Stimulated activated CD4-positive, alpha-beta T cell treated with anti-CD3 and anti-CD28 coated beads, Interleukin-2, amount 100 ng/mL, for 48 hours (primary cell): ENCODE measurements around the gene PNPLA7.
"Not testable (repeated sequence)": the region's sequence is repeated elsewhere in the genome, so short reads cannot be mapped to it uniquely, and the experiment has no call there.

Source experiments
- DNase-seq, 2 donors: peaks; one replicate each; pipeline ENCODE4 v3.0.0-alpha.2; 2020

PNPLA7 gene

DNA sequence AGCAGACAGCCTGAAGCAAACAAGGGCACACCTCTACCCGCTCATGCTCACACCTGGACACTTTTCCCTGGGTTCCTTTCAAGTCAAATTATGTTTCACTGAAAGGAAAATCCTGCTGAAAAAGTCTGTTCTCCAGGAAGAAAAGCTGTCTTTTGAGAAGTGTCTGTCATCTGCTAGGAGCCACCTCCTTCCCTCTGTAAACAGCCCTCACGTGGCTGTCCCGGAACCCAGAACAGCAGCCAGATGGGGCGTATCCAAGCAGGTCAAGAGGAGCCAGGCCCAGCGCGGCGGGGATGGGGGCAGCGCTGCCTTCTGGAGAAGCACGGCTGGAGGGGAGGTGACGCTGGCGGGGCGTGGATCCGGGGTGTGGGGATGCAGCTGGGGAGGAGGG, at the start of gene PNPLA7:
TSS of gene PNPLA7 (minus strand) at position 172 of the 391 bp plus-strand sequence. CDS start 205 bp downstream, outside the sequence.
- DNase-seq: peak; percentile 14 to 30

DNA sequence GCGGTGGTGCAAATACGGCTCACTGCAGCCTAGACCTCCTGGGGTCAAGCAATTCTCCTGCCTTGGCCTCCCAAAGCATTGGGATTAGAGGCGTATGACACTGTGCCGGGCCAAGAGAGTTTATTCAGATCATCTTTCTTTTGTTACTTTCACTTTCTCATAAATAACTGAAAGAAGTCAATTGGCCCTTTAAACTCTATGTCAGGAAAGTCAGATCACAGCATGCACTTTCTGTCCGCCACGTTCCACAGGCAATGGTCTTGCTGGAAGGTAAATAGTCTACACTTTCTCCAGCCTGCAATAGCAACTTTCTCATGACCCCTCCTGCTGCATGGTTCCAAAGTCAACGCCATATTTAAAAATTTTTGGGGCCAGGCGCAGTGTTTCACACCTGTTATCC, 48.7 kb upstream of the PNPLA7 start:
- no peak for DNase-seq

DNA sequence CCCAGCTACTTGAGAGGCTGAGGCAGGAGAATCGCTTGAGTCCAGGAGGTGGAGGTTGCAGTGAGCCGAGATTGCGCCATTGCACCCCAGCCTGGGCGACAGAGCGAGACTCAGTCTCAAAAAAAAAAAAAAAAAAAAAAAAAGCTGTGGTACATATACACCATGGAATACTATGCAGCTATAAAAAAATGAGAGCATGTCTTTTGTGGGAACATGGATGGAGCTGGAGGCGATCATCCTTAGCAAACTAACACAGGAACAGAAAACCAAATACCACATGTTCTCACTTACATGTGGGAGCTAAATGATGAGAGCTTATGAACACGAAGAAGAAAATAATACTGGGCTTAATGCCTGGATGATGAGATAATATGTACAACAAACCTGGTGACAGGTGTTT, 46.4 kb upstream of the PNPLA7 start:
- not testable (repeated sequence) for DNase-seq

DNA sequence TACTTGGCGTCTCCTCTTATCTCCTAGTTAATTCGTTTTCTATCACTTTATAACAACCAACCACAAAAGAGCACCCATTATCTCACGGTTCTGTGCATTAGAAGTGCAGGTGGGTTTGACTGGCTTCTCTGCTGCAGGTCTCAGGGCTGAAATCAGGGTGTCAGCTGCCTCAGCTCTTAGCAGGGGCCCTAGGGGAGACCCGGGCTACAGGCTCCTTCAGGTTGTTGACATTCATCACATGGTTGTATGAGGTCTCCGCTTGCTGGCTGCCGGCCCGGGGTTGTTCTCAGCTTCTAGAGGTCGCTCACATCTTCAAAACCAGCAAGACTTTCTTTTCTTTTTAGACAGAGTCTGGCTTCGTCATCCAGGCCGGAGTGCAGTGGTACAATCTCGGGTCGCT, 43.0 kb upstream of the PNPLA7 start:
- no peak for DNase-seq

DNA sequence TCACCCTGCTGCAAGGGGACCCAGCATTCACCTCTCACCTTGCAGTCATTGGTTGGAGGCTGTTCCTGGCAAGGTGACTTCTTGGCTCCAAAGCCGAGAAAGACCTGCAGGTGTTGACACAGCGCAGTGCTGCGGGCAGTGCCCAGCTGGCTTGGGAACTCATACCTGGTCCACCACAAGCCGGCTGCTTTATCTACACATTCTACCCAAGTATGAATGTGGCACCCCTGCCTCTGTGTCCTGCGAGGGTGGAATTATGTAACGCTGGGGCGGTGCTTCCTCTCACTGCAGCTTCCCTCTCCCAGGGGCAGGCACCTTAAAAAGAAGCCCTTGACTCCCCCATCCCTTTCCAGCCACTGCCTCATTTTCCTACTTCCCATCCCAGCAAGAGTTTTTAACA, 42.6 kb upstream of the PNPLA7 start:
- DNase-seq: no peak

DNA sequence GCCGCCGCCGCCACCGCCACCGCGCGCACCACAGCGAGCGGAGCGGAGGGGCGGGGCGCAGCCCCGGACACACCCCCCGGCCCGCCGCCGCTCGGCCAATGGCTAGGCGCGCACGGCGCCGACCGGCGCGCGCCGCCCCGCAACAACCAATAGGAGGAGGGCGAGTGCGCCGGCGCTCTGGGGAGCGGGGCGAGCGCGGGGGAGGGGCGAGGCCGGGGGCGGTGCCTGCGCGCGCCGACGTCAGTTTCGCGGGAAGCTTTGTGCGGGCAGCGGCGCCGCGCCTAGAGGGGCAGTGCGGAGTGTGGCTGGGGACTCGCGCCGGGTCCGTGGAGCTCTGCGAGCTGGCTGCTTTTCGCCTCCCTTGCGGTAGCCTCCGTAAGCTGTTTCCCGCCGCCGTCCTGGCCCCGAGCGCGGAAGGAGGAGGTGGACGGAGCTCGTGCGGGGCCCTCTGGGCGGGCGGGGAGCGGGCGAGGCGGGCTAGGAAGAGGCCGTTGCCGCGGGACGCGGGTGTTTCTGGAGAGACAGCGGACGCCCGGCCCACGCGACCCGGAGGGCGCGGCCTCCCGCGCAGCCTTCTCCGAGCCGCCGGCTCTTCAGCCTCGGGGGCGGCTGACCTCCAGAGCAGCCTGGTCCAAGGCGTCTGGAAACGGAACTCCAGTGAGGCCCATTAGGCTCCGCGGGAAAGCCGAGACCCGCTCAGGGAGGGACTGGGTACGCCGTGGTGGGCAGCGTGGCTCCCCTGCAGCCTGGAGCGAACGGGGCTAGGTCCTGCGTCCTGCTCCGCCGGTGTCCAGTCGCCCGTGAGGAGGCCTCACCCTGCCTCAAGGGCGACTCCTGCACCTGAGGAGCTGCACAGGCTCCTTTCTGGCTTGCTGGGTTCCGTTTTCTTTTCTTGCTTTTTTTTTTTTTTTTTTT, 40.5 kb upstream of the PNPLA7 start, which contains the start of gene ZMYND19:
TSS of gene ZMYND19 (minus strand) at position 44 of the 915 bp plus-strand sequence. CDS start 249 bp downstream, outside the sequence.
- peak; percentile 86 to 93 for DNase-seq

DNA sequence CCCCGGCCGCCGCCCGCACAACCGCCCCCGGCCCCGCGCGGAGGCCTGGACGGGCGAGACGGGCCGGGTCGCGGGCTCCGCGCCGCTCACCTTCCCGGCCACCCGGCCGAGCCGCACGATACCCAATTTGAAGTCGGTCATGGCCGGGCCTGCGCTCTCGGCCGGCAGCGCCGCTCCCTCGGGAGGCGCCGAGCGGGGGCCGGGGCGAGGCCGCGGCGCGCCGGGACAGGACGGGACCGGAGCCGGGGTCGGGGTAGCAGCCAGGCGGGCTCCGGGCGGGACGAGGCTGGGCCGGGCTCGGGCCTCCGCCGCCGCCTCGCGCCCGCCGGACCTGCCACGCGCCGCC, 39.9 kb upstream of the PNPLA7 start:
- DNase-seq: no peak

DNA sequence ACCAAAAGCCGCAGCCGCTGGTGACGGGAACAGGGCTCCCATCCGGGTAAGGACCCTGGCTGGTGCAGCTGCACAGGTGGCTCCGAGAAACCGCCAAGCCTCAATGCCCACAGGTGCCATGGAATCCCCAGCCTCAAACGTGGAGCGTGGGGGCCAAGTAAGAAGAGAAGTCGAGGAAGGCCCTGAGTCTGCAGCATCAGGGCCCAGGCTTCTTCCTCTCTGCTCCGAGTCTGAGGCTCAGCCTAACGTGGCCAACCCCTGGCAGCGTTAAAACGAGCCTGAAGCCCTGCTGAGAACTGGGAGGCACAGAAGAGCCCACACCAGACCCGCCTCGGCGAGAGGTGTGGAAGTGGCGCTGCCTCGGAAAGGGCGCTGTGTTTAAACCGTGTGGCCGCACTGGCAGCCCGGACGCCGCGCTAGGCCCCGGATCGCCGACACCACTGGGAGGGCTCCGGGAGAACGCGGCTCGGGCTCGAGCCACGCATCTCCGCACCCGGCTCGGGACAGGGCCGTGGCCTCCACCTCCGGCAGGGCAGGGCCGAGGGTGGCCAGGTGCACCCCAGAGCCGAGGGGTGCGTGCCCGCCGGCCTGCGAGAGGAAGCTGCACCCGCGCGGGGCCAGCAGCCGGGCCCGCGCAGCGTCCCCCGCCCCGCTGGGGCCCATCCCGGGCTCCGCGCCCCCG, 39.4 kb upstream of the PNPLA7 start:
- DNase-seq: no peak

DNA sequence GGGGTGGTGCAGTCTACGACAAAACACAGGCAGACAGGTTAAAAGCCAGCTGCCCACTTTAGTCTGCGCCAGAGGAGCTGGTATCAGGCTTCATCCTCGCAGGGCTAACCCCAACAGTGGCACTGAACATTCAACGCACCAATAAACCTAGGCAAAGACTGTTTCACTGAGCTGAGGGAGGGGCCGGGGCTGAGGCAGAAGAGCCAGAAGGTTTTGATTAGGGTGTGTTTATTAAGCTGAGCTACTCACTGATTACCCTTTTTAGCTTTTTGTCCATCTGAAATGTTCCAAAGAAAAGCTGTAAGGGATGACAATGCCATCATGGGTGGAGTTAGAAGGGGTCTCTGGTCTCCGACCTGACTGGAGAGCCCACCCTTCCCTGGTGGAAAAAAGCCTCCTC, 38.7 kb upstream of the PNPLA7 start:
- no peak for DNase-seq

DNA sequence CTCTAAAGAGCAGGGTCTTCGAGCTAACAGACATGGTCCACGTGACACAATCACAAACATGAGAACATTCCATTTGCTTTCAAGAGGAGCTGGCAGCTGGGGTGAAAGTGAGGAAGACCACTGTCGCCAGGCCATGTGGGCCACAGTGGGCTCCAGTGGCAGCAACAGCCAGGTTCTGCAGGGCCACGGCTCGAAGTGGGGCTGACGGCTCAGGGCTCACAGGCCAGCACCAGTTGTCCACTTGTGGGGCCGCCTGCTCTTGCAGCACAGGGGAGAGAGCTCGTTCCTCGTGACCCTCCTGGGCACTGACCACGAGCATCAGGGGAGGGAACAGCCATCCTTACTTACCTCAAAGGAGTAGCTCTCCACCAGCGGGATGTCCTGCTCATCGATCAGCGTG, 38.1 kb upstream of the PNPLA7 start:
- no peak for DNase-seq

DNA sequence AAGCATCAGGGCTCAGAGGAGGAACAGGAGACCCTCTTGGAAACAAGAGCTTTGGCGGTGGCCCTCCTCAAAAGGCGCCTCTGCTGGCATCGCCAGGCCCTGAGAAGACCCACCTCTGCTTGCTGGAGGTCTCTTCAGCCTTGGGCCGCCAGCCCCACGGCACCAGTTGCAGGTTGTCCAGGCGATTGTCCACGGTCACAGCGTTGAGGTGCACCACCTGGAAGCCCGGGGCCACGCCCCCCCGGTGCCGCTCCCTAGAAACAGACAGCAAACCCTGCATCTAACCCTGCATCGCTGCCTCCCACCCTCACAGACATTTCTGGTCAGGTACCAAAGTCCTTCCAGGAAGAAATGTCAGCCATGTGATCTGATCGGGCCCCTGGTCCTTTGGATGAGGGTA, 36.7 kb upstream of the PNPLA7 start:
- DNase-seq: no peak

DNA sequence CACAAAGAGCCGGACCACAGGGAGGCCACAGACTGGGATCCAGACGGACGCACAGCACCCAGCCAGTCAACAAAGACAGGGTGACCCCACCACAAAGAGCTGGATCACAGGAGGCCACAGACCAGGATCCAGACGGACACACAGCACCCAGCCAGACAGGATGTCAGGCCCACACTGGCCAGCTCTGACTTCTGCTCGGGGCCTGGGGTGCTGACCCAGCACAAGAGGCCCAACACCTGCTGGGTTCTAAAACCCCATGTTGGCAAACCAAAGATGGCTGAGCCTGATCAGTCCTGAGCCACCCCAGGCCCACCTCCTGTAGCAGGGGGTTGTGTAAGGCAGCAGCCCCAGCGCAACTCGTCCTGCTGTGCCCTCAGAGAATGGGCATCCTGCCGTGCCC, 33.8 kb upstream of the PNPLA7 start:
- DNase-seq: no peak

DNA sequence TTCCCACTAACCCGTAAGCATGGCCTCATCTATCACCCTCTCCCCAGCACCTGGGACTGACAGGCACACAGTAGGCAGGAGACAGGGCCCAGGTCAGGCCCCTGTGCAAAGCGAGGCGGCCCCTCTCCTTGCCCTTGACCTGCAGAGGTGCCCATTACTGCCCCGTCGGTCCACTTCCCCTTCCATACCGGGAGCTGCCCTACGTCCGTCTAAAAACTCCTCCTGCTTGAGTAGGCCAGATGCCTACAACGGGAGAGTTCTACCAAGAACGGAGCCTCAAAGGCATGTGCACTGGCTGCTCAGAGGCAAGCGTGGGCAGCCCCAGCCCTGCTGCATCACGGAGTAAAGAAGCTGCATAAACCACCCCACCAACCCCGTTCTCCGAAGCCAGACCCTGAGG, 33.1 kb upstream of the PNPLA7 start:
- no peak for DNase-seq

DNA sequence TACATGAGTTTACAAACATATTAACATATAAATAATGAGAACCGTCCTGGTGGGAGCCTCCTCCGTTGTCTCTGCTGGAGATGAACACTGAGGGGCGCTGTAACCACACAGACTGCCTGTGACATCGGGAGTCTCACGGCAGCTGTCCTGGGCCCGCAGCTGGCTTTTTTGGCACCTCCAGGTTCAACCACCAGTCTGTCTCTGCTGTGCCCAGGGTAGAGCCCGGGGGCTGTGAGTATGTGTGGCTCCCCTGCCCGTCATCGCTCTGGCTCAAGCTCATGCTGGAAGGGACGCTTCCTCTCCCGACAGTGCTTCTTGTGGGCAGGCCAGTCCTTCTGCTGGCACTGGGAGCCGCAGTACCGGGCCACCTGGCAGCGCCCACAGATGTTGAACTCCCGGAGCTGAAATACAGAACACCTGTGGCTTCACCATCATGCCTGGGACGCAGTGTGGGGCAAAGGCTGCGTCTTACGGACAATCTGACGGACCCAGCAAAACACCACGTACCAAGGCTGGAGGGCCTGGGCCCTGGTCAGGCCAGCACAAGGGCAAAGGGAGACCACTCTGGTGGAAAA, 32.2 kb upstream of the PNPLA7 start:
- DNase-seq: no peak

DNA sequence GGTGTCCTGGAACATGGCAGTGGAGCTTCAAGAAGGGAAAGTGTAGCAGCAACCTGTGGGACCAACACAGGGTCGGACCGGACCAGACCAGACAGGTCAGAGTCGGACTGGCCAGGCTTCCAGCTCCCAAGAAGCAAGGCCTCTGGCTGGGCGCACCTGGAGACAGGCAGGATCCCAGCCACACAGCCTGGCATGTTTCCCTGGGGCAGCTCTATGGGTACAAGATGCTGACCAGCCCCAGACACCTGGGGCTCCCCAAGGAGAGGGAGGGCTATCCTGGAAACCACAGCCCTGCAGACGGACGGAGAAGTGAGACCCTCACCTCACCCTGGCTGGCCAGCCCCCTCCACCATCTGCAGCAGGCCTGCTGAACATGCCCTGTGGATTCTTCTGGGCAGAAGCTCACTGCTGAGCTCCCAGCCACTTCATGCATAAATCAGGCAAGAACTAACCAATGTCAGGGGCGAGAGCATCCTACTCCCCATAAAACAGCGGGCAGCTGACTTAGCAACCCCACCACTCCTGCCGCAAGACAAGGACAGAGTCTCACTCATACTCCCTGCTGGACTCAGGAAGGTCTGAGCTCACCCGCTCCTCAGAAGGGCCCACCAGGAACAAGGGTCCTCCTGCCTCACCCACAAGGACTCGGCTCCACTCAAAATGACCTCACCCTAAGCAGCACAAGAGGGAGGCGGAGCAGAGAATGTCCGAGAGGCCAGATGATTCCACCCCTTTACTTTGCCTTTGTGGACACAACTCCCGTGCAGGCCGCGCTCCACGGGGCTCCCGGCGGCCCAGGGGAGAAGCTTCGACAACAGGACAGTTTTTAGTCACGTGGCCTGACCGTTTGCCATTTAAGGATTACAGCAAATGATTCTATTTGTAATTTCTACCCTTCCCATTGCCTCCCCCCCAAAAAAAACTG, 31.4 kb upstream of the PNPLA7 start:
- DNase-seq: no peak

DNA sequence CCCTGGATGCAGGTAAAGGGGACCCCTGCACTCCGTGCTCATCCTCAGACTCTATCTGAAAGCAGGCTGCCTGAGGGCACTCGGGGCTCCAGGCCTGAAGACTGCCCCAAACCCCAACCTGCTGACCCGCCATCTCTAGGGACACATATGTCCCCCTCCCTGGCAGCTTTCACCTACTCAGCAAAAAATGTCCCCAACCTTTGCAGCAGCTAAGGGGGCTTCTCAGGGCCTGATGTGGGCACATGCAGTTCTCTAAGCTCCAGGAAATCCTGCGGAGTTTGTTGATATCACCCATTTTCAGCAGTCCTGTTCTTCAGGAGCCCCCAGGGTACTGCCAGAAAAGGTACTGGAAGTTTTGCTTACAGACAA, 30.7 kb upstream of the PNPLA7 start:
- DNase-seq: no peak

DNA sequence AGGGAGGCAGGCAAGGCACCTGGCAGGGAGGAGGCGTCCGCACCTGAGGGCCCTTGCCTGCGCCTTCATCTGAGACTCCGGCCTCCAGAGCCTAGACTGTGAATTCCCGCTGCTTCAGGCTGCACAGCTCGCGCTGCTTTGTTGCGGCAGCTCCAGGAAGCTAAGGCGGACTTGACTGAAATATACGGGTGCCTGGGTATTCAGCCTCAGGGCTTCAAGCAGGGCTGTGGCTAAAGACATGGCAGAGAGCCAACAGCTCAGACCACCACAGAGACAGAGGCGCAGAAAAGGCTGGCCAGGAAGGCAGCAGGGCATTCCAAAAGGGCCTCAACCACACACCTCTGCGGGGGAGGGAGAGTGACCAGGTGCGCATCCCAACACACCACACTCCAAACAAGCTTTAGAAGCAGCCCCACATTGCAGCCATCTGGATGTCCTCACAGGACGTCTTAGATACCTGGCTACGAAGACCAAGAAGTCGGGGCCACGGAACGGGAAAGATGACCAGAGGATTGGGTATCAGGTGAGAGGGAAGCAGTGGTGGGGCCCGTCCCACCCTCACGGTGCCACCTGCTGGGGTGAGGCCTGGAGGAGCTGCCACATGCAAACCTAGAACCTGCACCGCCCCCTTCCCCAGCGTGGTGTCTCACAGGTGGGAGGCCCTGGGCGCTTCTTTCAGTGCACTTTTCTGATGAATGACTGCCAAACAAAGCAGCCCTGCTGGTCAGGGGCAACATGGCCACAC, 30.2 kb upstream of the PNPLA7 start:
- no peak for DNase-seq

DNA sequence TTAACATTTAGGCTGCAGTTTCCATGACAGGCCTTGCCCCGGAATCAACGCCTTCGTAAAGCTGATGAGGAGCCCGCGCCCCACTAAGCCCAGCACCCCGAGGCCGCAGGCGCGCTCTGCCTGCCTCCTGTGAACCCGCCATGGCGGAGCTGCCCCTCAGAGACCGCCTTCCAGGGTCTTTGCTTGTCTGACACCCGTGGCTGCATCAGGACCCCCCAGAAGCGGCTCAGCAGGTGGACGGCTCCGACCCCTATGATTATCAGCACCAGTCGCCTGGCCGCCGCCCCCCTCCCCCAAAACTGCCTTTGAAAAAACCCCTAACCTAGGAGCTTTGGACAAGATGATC, 29.0 kb upstream of the PNPLA7 start:
- no peak for DNase-seq

DNA sequence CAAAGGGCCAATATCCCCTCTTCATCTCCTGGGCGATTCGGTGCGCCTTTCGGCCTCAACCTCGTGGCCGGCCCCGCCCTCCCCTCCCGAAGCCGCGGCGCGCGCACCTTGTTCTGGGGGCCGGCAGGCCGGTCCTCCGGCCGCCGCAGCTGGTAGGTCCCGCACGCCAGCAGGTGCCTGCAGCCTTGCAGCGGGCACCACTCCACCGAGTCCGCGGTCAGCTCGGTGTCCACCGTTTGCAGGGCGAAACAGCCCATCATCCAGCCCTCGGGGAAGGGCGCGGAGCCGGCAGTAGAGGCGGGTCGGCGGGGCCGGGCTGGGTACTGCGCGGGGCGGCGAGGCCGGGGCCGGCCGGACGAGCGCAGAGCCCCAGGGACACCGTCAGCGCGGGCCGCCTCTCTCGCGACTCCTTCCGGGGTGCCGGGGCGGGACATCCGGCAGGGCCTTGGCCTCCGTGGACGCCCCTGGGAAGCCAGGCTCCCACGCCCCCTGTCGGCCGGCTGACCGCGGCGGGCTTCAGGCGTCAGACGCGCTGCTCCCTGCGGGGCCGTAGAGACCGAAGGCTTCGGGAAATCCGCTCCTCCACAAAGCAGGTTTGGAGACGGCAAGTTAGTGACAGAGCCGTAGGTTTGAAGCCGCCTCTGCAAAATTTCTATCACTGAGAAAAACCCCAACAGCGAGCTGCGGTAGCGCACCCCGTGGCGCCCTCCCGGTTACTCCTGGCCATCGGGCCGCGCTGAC, 28.5 kb upstream of the PNPLA7 start, which contains the start of gene DPH7:
TSS of gene DPH7 (minus strand) at position 408 of the 741 bp plus-strand sequence. CDS start at position 260, 148 bp downstream.
- DNase-seq: peak; percentile 97 to 98

DNA sequence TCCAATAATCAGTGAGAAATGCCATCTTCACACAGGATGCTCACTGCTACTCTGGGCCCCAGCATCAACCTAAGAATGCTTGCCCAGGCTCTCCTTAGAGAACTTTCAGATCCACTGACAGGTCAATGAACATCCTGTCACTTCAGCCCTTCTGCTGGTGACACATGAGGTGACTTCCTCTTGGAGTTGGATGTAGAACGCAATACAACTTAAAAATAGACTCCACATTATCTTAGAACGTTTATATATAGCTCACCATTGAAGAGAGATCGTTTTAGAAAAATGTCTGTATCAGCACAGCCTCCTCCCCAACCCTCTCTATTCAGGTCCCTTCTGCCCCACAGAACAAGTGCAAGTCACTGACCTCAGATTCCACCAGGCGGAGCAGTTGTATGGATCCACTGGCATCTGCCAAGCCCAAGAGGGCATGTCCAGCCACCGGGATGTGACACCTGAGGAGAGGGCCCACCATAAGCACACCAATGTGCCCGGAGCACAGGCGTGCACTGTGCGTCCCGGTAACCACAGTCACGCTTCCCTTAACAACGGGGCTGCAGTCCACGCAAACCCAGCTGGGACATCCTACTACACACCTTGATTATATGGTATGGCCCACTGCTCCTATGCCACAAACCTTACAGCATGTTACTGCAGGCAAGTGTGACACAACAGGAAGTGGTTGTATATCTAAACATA, 25.7 kb upstream of the PNPLA7 start:
- no peak for DNase-seq

DNA sequence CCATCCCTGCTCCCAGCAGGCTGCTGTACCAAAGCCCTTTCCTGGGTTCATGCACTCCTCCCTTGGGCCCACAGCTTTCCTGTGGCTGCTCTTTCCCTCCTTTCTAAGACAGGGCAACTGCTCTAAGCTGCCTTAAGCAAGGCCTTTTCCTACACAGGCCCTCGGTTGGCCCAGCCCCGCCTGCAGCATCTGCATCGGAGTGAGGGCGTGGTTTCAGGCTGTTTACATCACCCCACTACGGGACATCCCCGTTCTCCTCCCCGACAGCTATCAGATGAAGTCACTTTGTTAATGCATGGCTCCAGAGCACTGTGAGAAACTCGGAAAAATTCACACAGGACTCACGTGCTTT, 25.1 kb upstream of the PNPLA7 start:
- no peak for DNase-seq
